ENCODE data around the gene CC2D2A. TPM values are rescaled to one million over a fixed set of nuclear protein-coding genes. Genes with fewer than 3 reads are reported as not detected.

CC2D2A gene
- total RNA-seq, 4 donors from 2014 or later = 8.7 to 25.6 (median 13.1) TPM

DNA sequence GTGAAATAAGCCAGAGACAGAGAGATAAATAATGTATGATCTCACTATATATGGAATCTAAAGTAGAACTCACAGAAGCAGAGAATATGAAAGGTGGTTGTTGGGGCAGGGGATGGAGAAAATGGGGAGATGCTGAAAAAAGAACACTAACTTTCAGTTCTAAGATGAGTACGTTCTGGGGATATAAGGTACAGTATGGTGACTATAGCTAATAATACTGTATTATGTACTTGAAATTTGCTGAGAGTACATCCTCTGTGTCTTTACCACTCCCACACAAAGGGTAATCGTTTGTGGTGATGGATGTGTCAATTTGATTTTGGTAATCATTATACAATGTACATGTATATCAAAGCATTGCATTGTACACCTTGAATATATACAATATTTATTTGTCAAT, 178.9 kb downstream of the CC2D2A start:
- TF ChIP-seq, protein P1, sequence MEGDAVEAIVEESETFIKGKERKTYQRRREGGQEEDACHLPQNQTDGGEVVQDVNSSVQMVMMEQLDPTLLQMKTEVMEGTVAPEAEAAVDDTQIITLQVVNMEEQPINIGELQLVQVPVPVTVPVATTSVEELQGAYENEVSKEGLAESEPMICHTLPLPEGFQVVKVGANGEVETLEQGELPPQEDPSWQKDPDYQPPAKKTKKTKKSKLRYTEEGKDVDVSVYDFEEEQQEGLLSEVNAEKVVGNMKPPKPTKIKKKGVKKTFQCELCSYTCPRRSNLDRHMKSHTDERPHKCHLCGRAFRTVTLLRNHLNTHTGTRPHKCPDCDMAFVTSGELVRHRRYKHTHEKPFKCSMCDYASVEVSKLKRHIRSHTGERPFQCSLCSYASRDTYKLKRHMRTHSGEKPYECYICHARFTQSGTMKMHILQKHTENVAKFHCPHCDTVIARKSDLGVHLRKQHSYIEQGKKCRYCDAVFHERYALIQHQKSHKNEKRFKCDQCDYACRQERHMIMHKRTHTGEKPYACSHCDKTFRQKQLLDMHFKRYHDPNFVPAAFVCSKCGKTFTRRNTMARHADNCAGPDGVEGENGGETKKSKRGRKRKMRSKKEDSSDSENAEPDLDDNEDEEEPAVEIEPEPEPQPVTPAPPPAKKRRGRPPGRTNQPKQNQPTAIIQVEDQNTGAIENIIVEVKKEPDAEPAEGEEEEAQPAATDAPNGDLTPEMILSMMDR (IDR thresholded peaks at IDR 0.05; ENCODE audit: low read depth) = no peak

DNA sequence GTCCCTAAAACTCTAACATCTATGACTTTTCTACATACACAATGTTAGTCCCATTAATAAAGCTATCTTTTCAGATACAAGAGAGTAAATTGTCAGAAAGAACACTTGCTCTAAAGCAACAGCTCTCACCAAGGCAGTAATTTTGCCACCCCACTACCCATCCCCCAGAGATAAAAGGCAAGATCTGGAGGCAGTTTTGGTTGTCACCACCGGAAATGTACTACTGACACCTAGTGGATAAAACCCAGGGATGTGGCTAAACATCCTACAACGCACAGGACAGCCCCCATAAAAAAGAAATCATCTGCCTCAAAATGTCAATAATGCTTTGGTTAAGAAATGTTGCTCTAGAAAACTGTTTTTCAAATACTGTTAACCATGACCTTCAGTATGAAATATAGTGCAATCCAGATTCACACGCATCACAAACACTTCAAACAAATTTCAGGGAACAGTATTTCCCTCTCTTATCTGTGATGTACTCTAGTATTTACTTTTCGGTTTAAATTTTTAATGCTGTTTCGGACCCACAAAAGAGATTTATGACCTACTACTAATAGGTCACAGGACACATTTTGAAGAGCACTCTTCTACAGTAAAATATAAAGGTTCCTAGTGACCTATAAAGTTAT, 180.3 kb downstream of the CC2D2A start:
- TF ChIP-seq, protein P1 (IDR thresholded peaks at IDR 0.05; ENCODE audit: low read depth) = no peak

Small RNAs within 50 kb of the gene (small RNA-seq; reads per million reads assigned to genes)
- gene AC007016.1 = not detected

Other genes with a start within 250 kb of the CC2D2A start
- 10 to 100 TPM; 12.4 to 19.0 (median 18.6) TPM for gene C1QTNF7, start 41.8 kb upstream of the CC2D2A start, total RNA-seq
- 100 to 1,000 TPM; 175 to 234 (median 217) TPM for gene FBXL5, start 185.5 kb downstream of the CC2D2A start, total RNA-seq
- 10 to 100 TPM; 33.2 to 69.8 (median 52.9) TPM for gene FAM200B, start 211.9 kb downstream of the CC2D2A start, total RNA-seq
- 10 to 100 TPM in 3 of 4 donors, 1 to 10 TPM in 1; 7.7 to 34.0 (median 14.7) TPM for gene BST1, start 233.2 kb downstream of the CC2D2A start, total RNA-seq

Data from subcutaneous adipose tissue (tissue), 4 donors.